Activated CD4-positive, alpha-beta memory T cell treated with anti-CD3 and anti-CD28 coated beads for 36 hours (primary cell): ENCODE measurements around the gene PRPSAP1. TPM values are rescaled to one million over a fixed set of nuclear protein-coding genes. Genes with fewer than 3 reads are reported as not detected.
A peak's percentile ranks its signal among the peaks of the same experiment; 100 is the strongest.
"Not testable (repeated sequence)": the region's sequence is repeated elsewhere in the genome, so short reads cannot be mapped to it uniquely, and the experiment has no call there.

ENCODE experiments used
- CTCF ChIA-PET: fragments of 350-600 bp; sonication (Branson Sonifier 250); formaldehyde crosslinking; loops from one replicate; lab custom pipeline; 2021; ENCODE audit warnings: antibody characterized with exemption, inconsistent platforms; lab: Charles Lee
- POLR2A ChIA-PET: fragments of 350-600 bp; sonication (Branson Sonifier 250); formaldehyde crosslinking; loops from one replicate; lab custom pipeline; 2021; ENCODE audit warnings: antibody characterized with exemption; lab: Charles Lee
- DNase-seq: peaks from one replicate; pipeline ENCODE4 v3.0.0-alpha.2; 2020
- H3K27ac Mint-ChIP-seq: one replicate; pipeline ENCODE4 v1.8.0; 2021; ENCODE audit warnings: mixed read lengths
- H3K27me3 Mint-ChIP-seq: one replicate; pipeline ENCODE4 v1.8.0; 2021; ENCODE audit warnings: mixed read lengths
- H3K36me3 Mint-ChIP-seq: one replicate; pipeline ENCODE4 v1.8.0; 2021; ENCODE audit warnings: mixed read lengths
- H3K4me1 Mint-ChIP-seq: one replicate; pipeline ENCODE4 v1.8.0; 2021; ENCODE audit warnings: low read depth, mixed read lengths
- H3K4me3 Mint-ChIP-seq: one replicate; pipeline ENCODE4 v1.8.0; 2021; ENCODE audit warnings: mild to moderate bottlenecking, mixed read lengths
- H3K9me3 Mint-ChIP-seq: one replicate; pipeline ENCODE4 v1.8.0; 2021; ENCODE audit warnings: mixed read lengths
- intact Hi-C: fragments of 100-400 bp; cut with micrococcal nuclease; formaldehyde crosslinking; loops from one replicate; pipeline ENCODE4 v1.15.1; 2023
- total RNA-seq, 2 experiments: library from RNA; stranded (reverse); gene quantifications; one replicate each; pipeline ENCODE4 v1.2.3, GENCODE V29; 2021

The PRPSAP1 gene
- total RNA-seq, 2 experiments from 2014 or later = 40.1 to 42.1 TPM

DNA sequence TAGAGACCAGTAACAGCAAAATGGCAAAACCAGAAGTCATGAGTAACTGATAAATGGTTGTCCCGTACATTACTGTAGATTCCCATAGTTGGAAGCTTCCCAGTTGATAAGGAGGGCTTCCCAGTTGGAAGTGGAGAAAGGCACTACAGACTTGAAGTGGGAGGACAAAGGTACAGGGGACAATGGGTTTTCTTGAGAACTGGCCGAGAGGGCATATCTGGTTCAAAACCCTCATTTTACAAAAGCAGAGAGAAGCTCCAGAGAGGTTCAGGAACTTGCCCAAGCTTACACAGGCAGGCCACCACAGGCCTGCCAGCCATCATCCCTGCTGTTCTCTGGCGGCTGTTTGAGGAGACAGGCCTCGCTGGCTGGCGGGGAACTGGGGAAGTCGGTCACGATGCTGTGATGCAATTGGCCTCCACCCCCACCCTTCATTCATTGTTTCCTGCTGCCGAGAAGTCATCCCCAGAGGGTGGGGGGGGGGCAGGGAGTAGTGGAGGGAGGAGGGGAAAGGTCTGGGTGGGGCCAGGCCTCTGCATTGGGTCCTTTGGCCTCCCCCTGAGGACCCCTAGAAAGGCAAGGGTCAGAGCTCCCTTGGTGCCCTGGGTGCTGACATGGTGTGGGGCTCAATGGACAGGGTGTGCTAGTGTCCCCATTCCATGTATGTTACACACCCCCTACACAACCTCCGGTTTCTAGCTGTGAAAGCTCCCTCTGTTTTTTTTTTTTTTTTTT is 85.5 kb downstream of the PRPSAP1 start:
- peaks cover 58% of the 10 kb centered on the region for H3K36me3 Mint-ChIP-seq
- CTCF ChIA-PET = interaction anchor here (0.6 to 4.2 kb wide), 7 partner anchors 11 to 147 kb away, joined by 4 to 31 read pairs (median 10); no protein-coding TSS in a partner anchor

DNA sequence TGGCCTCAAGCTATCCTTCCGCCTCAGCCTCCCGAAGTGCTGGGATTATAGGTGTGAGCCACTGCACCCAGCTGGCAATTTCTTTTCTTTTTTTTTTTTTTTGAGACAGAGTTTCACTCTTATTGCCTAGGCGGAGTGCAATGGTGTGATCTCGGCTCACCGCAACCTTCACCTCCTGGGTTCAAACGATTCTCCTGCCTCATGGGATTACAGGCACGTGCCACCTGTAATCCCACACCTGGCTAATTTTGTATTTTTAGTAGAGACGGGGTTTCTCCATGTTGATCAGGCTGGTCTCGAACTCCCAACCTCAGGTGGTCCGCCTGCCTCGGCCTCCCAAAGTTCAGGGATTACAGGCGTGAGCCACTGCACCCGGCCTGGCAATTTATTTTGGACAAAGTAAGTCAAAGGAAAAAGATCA is 86.1 kb downstream of the PRPSAP1 start:
- CTCF ChIA-PET = interaction anchor here (0.6 to 4.2 kb wide), 7 partner anchors 11 to 146 kb away, joined by 3 to 31 read pairs (median 5); no protein-coding TSS in a partner anchor
- H3K9me3 Mint-ChIP-seq, H3K27me3 Mint-ChIP-seq: not testable (repeated sequence)
- Mint-ChIP-seq H3K4me3 (peak overlapping the region; percentile 92), H3K4me1 (peaks cover 46% of the 10 kb centered on the region), H3K27ac (peak overlapping the region; percentile 97), H3K36me3 (peaks cover 58% of the 10 kb centered on the region)
- POLR2A ChIA-PET = interaction anchor here (1.2 to 12.3 kb wide), 9 partner anchors 10 to 122 kb away, joined by 3 to 298 read pairs (median 7); no protein-coding TSS in a partner anchor
- DNase-seq = peak; percentile 58
- intact Hi-C loops = loop anchor here (1.0 to 5.0 kb wide), 2 partner anchors 21 to 470 kb away; partner anchors contain the start of genes MFSD11 and SRSF2

More for the DNA sequence above, 85.5 kb downstream of the PRPSAP1 start:
- POLR2A ChIA-PET = interaction anchor here (0.6 to 12.3 kb wide), 12 partner anchors 9 to 482 kb away, joined by 3 to 298 read pairs (median 6); partner anchors contain the start of gene RNF157
- DNase-seq = peak; percentile 91
- Mint-ChIP-seq H3K27ac (peak overlapping the region; percentile 97), H3K27me3 (no peaks in the 10 kb centered on the region), H3K4me1 (peaks cover 46% of the 10 kb centered on the region), H3K9me3 (no peaks in the 10 kb centered on the region), H3K4me3 (peak overlapping the region; percentile 92)
- intact Hi-C loops = loop anchor here (1.0 to 5.0 kb wide), 2 partner anchors 22 to 469 kb away; partner anchors contain the start of genes MFSD11 and SRSF2

DNA sequence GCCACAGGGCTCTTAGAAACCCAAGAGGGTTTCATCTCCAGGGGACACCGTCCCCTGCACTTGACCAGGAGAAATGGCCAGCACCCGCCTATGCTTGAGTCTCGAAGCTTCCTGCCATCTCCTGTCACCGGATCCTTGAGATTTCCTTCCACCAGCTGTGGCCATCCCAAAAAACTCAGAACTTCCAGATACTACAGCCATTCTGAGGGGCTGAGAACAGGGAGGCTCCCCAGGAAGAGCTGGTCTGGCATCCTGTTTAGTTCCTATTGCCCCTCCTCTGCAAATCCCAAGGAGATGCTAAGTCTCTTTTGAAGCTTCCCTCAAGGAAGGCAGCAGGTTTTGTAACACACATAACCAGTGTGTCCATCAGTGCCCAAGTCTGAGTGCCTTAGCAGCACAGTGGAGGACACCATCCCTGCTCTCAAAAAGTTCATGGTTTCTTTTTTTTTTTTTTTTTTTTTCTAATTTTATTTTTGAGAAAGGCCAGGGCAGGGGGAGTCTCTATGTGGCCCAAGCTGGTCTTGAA is 86.6 kb downstream of the PRPSAP1 start:
- Mint-ChIP-seq H3K27ac (peak overlapping the region; percentile 97), H3K9me3 (no peaks in the 10 kb centered on the region), H3K4me3 (peak overlapping the region; percentile 92), H3K4me1 (peaks cover 50% of the 10 kb centered on the region), H3K27me3 (no peaks in the 10 kb centered on the region), H3K36me3 (peaks cover 57% of the 10 kb centered on the region)
- ChIA-PET POLR2A (interaction anchor here (0.6 to 12.3 kb wide), 12 partner anchors 10 to 146 kb away, joined by 3 to 298 read pairs (median 7); no protein-coding TSS in a partner anchor), CTCF (interaction anchor here (0.7 to 4.2 kb wide), 5 partner anchors 11 to 146 kb away, joined by 3 to 31 read pairs (median 5); no protein-coding TSS in a partner anchor)
- DNase-seq = peak; percentile 14
- intact Hi-C loops = loop anchor here (5.0 kb wide), 1 partner anchor 470 kb away; the partner anchor contains the start of genes MFSD11 and SRSF2

- CTCF ChIA-PET = interaction anchor here (0.7 to 4.2 kb wide), 5 partner anchors 13 to 145 kb away, joined by 3 to 31 read pairs (median 5); no protein-coding TSS in a partner anchor
- H3K27ac Mint-ChIP-seq = peak overlapping the region; percentile 97
- peaks cover 52% of the 10 kb centered on the region for H3K36me3 Mint-ChIP-seq
- DNase-seq = peak; percentile 43
- H3K27me3 Mint-ChIP-seq = no peaks in the 10 kb centered on the region
- peaks cover 55% of the 10 kb centered on the region for H3K4me1 Mint-ChIP-seq
- intact Hi-C loops = loop anchor here (5.0 kb wide), 1 partner anchor 471 kb away; the partner anchor contains the start of genes MFSD11 and SRSF2
- H3K9me3 Mint-ChIP-seq = no peaks in the 10 kb centered on the region
- POLR2A ChIA-PET = interaction anchor here (0.6 to 12.3 kb wide), 13 partner anchors 9 to 145 kb away, joined by 3 to 298 read pairs (median 7); no protein-coding TSS in a partner anchor
- peak overlapping the region; percentile 92 for H3K4me3 Mint-ChIP-seq
These were observed 87.3 kb downstream of the PRPSAP1 start for GRCh38 chr17:76266244-76266938.

DNA sequence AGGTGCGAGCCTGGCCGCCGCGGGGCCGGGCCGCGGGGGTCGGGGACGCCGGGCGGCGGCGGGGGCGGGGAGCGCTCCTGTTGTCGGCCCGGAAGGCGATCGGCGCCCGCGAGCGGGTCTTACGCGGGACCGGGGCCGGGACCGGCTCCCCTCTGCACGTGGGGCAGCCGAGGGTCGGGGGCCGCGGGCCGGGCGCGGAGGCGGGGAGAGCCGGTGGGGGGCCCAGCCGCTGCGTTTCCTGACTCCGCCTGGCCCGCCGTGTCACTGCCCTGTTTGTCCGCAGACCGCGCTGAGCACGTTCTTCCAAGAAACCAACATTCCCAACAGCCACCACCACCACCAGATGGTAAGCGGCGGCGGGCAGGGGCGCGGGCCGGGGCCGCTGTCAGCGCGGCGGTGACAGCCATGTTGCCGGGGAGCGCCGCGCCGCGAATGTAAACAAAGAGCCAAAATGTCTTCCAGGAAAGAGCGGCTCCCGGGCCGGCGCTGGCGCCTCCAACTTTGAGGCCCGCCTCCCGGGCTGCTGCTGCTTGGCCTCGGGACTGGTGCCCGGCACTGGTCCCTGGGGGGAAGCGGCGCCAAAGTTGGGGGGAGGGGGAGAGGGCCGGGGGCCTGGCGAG is 88.0 kb downstream of the PRPSAP1 start:
- DNase-seq = peak; percentile 70
- ChIA-PET CTCF (interaction anchor here (0.7 to 4.2 kb wide), 6 partner anchors 13 to 86 kb away, joined by 3 to 31 read pairs (median 9); no protein-coding TSS in a partner anchor), POLR2A (interaction anchor here (0.6 to 12.3 kb wide), 18 partner anchors 8 to 162 kb away, joined by 3 to 298 read pairs (median 7); partner anchors contain the start of gene EXOC7)
- peaks cover 49% of the 10 kb centered on the region for H3K4me1 Mint-ChIP-seq
- peak overlapping the region; percentile 97 for H3K27ac Mint-ChIP-seq
- H3K9me3 Mint-ChIP-seq = no peaks in the 10 kb centered on the region
- peaks cover 46% of the 10 kb centered on the region for H3K36me3 Mint-ChIP-seq
- peak overlapping the region; percentile 92 for H3K4me3 Mint-ChIP-seq
- intact Hi-C loops = loop anchor here (2.0 to 5.0 kb wide), 2 partner anchors 472 to 481 kb away; partner anchors contain the start of genes MFSD11, SRSF2 and UNK
- no peaks in the 10 kb centered on the region for H3K27me3 Mint-ChIP-seq

- H3K36me3 Mint-ChIP-seq = peaks cover 42% of the 10 kb centered on the region
These were observed 88.7 kb downstream of the PRPSAP1 start, which contains the start of gene UBALD2 for GRCh38 chr17:76264755-76265623. TSS of gene UBALD2 (plus strand) at chr17:76265348. CDS start at chr17:76265506, 158 bp downstream.

GRCh38 chr17:76264425-76264754 is 89.3 kb downstream of the PRPSAP1 start:
- Mint-ChIP-seq H3K4me1 (peaks cover 42% of the 10 kb centered on the region), H3K36me3 (peaks cover 37% of the 10 kb centered on the region), H3K27ac (peak overlapping the region; percentile 93), H3K27me3 (no peaks in the 10 kb centered on the region), H3K9me3 (no peaks in the 10 kb centered on the region), H3K4me3 (peak overlapping the region; percentile 61)
- DNase-seq = no peak
- ChIA-PET POLR2A (interaction anchor here (0.6 to 12.3 kb wide), 17 partner anchors 8 to 293 kb away, joined by 3 to 298 read pairs (median 6); partner anchors contain the start of genes EXOC7 and RNF157), CTCF (interaction anchor here (0.7 to 3.9 kb wide), 16 partner anchors 8 to 143 kb away, joined by 3 to 15 read pairs (median 6); no protein-coding TSS in a partner anchor)
- intact Hi-C loops = loop anchor here (1.0 to 2.0 kb wide), 5 partner anchors 8 to 480 kb away; partner anchors contain the start of gene UNK

More at GRCh38 chr17:76264755-76265623, 88.7 kb downstream of the PRPSAP1 start, which contains the start of gene UBALD2:
- ChIA-PET POLR2A (interaction anchor here (0.6 to 12.3 kb wide), 18 partner anchors 8 to 292 kb away, joined by 3 to 298 read pairs (median 6); partner anchors contain the start of genes EXOC7 and RNF157), CTCF (interaction anchor here (0.7 to 3.9 kb wide), 13 partner anchors 8 to 144 kb away, joined by 3 to 15 read pairs (median 4); no protein-coding TSS in a partner anchor)
- Mint-ChIP-seq H3K9me3 (no peaks in the 10 kb centered on the region), H3K4me3 (peak within 1 kb of the TSS; percentile 92), H3K27me3 (no peaks in the 10 kb centered on the region), H3K27ac (peak within 1 kb of the TSS; percentile 97), H3K4me1 (peaks cover 48% of the 10 kb centered on the region)
- intact Hi-C loops = loop anchor here (1.0 to 5.0 kb wide), 6 partner anchors 7 to 480 kb away; partner anchors contain the start of genes MFSD11, SRSF2 and UNK
- DNase-seq = peak; percentile 100

DNA sequence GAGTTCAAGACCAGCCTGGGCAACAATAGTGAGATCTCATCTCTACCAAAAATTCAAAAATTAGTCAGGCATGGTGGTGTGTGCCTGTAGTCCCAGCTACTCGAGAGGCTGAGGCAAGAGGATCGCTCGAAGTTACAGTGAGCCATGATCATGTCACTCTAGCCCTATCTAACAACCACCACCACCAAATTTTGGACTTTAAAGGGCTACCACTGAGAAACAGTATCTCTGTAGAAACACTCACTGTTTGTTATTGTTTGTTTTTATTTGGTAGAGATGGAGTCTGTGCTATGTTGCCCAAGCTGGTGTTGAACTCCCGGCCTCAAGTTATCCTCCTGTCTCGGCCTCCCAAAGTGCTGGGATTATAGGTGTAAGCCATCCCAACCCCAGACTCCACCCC is 89.8 kb downstream of the PRPSAP1 start:
- intact Hi-C loops = loop anchor here (1.0 to 2.0 kb wide), 5 partner anchors 8 to 479 kb away; partner anchors contain the start of gene UNK
- H3K4me1 Mint-ChIP-seq = peaks cover 37% of the 10 kb centered on the region
- peaks cover 32% of the 10 kb centered on the region for H3K36me3 Mint-ChIP-seq
- ChIA-PET POLR2A (interaction anchor here (0.9 to 12.3 kb wide), 11 partner anchors 9 to 192 kb away, joined by 3 to 298 read pairs (median 10); partner anchors contain the start of genes RNF157 and SRP68), CTCF (interaction anchor here (1.0 to 3.9 kb wide), 13 partner anchors 9 to 143 kb away, joined by 3 to 15 read pairs (median 6); no protein-coding TSS in a partner anchor)
- DNase-seq = no peak
- no peaks in the 10 kb centered on the region for H3K27me3 Mint-ChIP-seq
- H3K9me3 Mint-ChIP-seq = no peaks in the 10 kb centered on the region
- H3K27ac Mint-ChIP-seq = peak overlapping the region; percentile 93
- peak overlapping the region; percentile 61 for H3K4me3 Mint-ChIP-seq

DNA sequence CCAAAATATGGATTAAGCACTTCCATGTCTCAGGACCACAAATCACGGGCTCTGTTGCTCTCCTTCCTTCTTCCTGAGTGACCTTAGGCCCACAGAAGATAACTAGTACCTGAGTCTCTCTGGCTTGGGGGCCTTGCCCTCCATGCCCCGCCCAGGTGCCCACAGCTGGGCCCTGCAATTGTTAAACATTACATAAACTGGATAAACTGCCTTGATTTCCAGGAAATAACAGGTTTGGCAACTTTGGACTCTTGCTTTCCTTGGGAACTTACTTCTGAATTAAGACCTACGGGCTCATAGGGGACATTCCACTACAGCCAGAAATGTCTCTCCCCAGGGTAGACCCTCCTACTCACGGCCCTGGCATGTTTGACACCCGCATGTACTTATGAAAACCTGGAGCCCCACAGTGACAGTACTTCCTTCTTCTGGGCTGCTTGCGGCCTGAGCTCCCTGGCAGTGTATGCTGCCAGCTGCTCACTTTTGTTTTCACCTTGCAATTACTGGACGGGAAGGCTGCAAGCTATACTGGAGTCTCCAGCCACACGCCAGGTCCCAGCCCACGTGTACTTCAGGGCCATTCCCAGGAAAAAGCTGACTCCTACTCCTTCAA is 90.9 kb downstream of the PRPSAP1 start:
- Mint-ChIP-seq H3K36me3 (peaks cover 22% of the 10 kb centered on the region), H3K4me1 (peaks cover 32% of the 10 kb centered on the region), H3K27ac (peak overlapping the region; percentile 71), H3K9me3 (no peaks in the 10 kb centered on the region), H3K27me3 (no peaks in the 10 kb centered on the region), H3K4me3 (no peak overlapping the region)
- no peak for DNase-seq
- intact Hi-C loops = no loop called here
- POLR2A ChIA-PET = interaction anchor here (0.9 to 12.3 kb wide), 5 partner anchors 10 to 191 kb away, joined by 4 to 298 read pairs (median 47); partner anchors contain the start of gene SRP68
- CTCF ChIA-PET = interaction anchor here (1.0 to 3.9 kb wide), 10 partner anchors 10 to 142 kb away, joined by 3 to 15 read pairs (median 8); no protein-coding TSS in a partner anchor
